ENCODE data around the gene FOXP1.

The FOXP1 gene

DNA sequence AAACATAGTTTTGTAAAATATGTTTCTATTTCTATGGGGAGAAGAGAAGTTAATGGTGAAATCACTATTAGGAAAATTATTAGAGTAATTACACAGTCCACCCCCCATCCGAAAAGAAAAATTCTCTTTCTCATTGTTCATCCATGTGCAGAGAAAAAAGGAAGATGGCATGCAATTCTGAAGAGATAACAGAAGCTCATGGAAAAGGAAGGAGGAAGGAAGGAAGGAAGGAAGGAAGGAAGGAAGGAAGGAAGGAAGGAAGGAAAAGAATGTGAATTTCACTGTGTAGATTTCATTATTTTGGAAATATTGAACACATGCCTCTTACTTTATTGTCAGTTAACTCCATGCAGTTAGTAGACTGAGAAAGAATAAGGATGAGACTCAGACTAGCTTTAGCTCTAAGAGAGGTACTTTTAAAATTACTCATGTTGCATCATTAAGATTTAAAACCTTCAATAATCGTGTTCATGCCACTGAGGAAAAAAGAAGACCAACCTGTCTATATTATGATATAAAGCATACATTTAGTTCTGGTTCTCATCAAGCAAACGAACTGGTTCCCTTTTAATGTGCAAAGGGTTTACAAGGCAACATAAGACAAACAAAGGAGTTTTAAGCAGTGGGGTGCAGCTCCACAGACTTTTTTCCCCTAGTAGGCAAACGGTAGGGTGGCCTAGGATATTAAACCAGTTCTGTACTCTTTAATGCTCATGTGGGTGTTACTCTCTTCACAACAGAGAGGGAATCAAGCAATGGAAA is 379.6 kb downstream of the FOXP1 start:
- Histone ChIP-seq H3K36me3 (ENCODE audit: control insufficient read depth, low read length) (no peaks in the 10 kb centered on the region), H3K4me1 (ENCODE audit: control insufficient read depth, low read length) (0 out of 2 replicates have a peak, but pooled peaks cover 3% of the 10 kb centered on the region), H3K4me2 (ENCODE audit: low read length) (no peak overlapping the region), H4K20me1 (ENCODE audit: control insufficient read depth, insufficient read depth, low read depth, low read length) (0 out of 2 replicates have a peak, but pooled peaks cover 7% of the 10 kb centered on the region), H3K27me3 (ENCODE audit: control insufficient read depth, low read length) (no peaks in the 10 kb centered on the region), H3F3A (ENCODE audit: control insufficient read depth, insufficient read depth) (no peaks in the 10 kb centered on the region), H3K79me2 (ENCODE audit: control insufficient read depth, low read length) (peaks cover 37% of the 10 kb centered on the region), H3K4me3 (ENCODE audit: low read length) (no peak overlapping the region), H3K27ac (ENCODE audit: low read depth, low read length) (no peak overlapping the region), H3K9me3 (ENCODE audit: control insufficient read depth, insufficient read depth, low read length) (no peaks in the 10 kb centered on the region), H3K9me2 (replicated peaks; ENCODE audit: control insufficient read depth, low read length) (no peaks in the 10 kb centered on the region)
- no peak for TF ChIP-seq EZH2phosphoT487 (IDR thresholded peaks at IDR 0.05; ENCODE audit: borderline replicate concordance, low read length)
- TF ChIP-seq, protein P1, sequence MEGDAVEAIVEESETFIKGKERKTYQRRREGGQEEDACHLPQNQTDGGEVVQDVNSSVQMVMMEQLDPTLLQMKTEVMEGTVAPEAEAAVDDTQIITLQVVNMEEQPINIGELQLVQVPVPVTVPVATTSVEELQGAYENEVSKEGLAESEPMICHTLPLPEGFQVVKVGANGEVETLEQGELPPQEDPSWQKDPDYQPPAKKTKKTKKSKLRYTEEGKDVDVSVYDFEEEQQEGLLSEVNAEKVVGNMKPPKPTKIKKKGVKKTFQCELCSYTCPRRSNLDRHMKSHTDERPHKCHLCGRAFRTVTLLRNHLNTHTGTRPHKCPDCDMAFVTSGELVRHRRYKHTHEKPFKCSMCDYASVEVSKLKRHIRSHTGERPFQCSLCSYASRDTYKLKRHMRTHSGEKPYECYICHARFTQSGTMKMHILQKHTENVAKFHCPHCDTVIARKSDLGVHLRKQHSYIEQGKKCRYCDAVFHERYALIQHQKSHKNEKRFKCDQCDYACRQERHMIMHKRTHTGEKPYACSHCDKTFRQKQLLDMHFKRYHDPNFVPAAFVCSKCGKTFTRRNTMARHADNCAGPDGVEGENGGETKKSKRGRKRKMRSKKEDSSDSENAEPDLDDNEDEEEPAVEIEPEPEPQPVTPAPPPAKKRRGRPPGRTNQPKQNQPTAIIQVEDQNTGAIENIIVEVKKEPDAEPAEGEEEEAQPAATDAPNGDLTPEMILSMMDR (IDR thresholded peaks at IDR 0.05; ENCODE audit: low read depth, low read length, poor library complexity, severe bottlenecking) = no peak

DNA sequence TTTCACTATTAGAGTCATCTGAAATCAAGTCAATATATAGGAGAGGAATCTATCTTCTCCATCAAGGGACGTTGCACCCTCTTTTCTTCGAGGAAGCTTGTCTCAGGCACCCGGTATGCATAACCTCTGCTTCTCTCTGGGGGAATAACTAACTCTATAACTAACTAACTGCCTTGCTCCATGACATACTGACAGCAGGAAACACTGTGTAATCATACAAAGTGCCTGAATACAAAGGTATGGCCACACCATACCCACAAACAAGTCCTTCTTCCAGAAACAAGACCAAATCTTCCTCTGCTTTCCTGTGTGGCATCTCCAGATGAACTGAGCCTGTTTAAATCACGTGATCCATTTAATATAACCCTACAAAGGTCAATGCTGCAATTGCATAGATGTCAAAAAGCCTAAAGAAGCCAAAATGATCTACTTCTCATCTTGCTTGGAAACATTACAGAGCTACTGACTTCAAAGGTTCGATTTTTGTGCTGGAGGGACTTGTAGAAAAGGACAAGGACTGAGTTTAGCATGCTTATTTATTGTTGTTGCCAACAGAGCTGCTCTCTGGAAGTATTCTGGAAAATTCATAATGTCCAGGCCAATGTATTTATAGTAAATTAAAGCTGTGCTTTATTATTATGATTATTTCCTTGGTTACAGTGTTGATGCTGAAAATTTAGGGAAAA is 380.5 kb downstream of the FOXP1 start:
- H3K9me2 ChIP-seq (replicated peaks; ENCODE audit: control insufficient read depth, low read length) = no peaks in the 10 kb centered on the region
- H3K36me3 ChIP-seq (ENCODE audit: control insufficient read depth, low read length) = 0 out of 2 replicates have a peak, but pooled peaks cover under 1% of the 10 kb centered on the region
- peaks cover 28% of the 10 kb centered on the region for H3K79me2 ChIP-seq (ENCODE audit: control insufficient read depth, low read length)
- no peaks in the 10 kb centered on the region for H3F3A ChIP-seq (ENCODE audit: control insufficient read depth, insufficient read depth)
- H3K4me3 ChIP-seq (ENCODE audit: low read length) = no peak overlapping the region
- no peaks in the 10 kb centered on the region for H3K4me1 ChIP-seq (ENCODE audit: control insufficient read depth, low read length)
- TF ChIP-seq EZH2phosphoT487 (IDR thresholded peaks at IDR 0.05; ENCODE audit: borderline replicate concordance, low read length) = no peak
- TF ChIP-seq, protein P1 (IDR thresholded peaks at IDR 0.05; ENCODE audit: low read depth, low read length, poor library complexity, severe bottlenecking) = no peak
- H3K27me3 ChIP-seq (ENCODE audit: control insufficient read depth, low read length) = no peaks in the 10 kb centered on the region
- H4K20me1 ChIP-seq (ENCODE audit: control insufficient read depth, insufficient read depth, low read depth, low read length) = no peaks in the 10 kb centered on the region
- no peak overlapping the region for H3K4me2 ChIP-seq (ENCODE audit: low read length)
- H3K9me3 ChIP-seq (ENCODE audit: control insufficient read depth, insufficient read depth, low read length) = no peaks in the 10 kb centered on the region
- no peak overlapping the region for H3K27ac ChIP-seq (ENCODE audit: low read depth, low read length)

DNA sequence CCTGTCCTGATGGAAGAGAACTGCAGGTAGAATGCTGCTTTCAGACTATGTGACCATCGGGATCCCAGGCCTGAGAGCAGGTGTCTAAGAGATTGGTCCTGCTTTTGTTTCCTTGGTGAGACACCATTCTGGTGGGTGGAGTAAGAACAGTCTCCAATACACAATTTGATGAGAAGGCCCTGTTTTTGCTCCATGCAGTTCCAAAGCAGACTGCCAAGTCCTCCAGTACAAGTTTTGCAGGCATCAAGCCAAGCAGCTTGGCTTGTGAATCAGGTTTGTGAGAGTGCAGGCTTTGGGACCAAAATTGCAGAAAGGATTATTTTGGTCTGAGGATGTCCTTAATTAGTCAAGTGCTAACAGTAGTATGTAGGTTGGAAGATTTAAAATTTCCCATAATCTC is 381.6 kb downstream of the FOXP1 start:
- TF ChIP-seq, protein P1 (IDR thresholded peaks at IDR 0.05; ENCODE audit: low read depth, low read length, poor library complexity, severe bottlenecking) = no peak
- no peak for TF ChIP-seq EZH2phosphoT487 (IDR thresholded peaks at IDR 0.05; ENCODE audit: borderline replicate concordance, low read length)
- H3K79me2 ChIP-seq (ENCODE audit: control insufficient read depth, low read length) = peaks cover 19% of the 10 kb centered on the region
- no peak overlapping the region for H3K4me2 ChIP-seq (ENCODE audit: low read length)
- H3K4me1 ChIP-seq (ENCODE audit: control insufficient read depth, low read length) = no peaks in the 10 kb centered on the region
- H3K9me2 ChIP-seq (replicated peaks; ENCODE audit: control insufficient read depth, low read length) = no peaks in the 10 kb centered on the region
- H3K9me3 ChIP-seq (ENCODE audit: control insufficient read depth, insufficient read depth, low read length) = no peaks in the 10 kb centered on the region
- no peaks in the 10 kb centered on the region for H3K27me3 ChIP-seq (ENCODE audit: control insufficient read depth, low read length)
- no peaks in the 10 kb centered on the region for H4K20me1 ChIP-seq (ENCODE audit: control insufficient read depth, insufficient read depth, low read depth, low read length)
- no peak overlapping the region for H3K4me3 ChIP-seq (ENCODE audit: low read length)
- H3K27ac ChIP-seq (ENCODE audit: low read depth, low read length) = no peak overlapping the region
- peaks cover 3% of the 10 kb centered on the region; the same call in 1 of the 2 replicates for H3K36me3 ChIP-seq (ENCODE audit: control insufficient read depth, low read length)
- no peaks in the 10 kb centered on the region for H3F3A ChIP-seq (ENCODE audit: control insufficient read depth, insufficient read depth)
